NCI-H510A (cell line): ENCODE data around the gene SPRYD3.
"Not testable (repeated sequence)": the region's sequence is repeated elsewhere in the genome, so short reads cannot be mapped to it uniquely, and the experiment has no call there.

Source experiments
- DNase-seq: peaks from one replicate; lab custom pipeline; 2025; lab: John Stamatoyannopoulos, UW

Gene SPRYD3

GRCh38 chr12:53101931-53102781, 23.0 kb upstream of the SPRYD3 start:
- DNase-seq = no peak

GRCh38 chr12:53101266-53101665, 22.1 kb upstream of the SPRYD3 start:
- no peak for DNase-seq

- DNase-seq = no peak
These were observed 21.4 kb upstream of the SPRYD3 start for GRCh38 chr12:53100466-53101151.

- DNase-seq = peak; percentile 46
These were observed 20.1 kb upstream of the SPRYD3 start for GRCh38 chr12:53099071-53099882.

GRCh38 chr12:53098354-53098981, 19.3 kb upstream of the SPRYD3 start:
- no peak for DNase-seq

- peak; percentile 60 for DNase-seq
These were observed 18.6 kb upstream of the SPRYD3 start, which contains the start of gene IGFBP6 for GRCh38 chr12:53097564-53098353. TSS of gene IGFBP6 (plus strand) at chr12:53097667. CDS start at chr12:53097718, 51 bp downstream.

GRCh38 chr12:53097207-53097563, 18.0 kb upstream of the SPRYD3 start:
- DNase-seq = no peak

- DNase-seq = no peak
These were observed 17.6 kb upstream of the SPRYD3 start for GRCh38 chr12:53096759-53097158.

GRCh38 chr12:53096089-53096741, 17.0 kb upstream of the SPRYD3 start:
- no peak for DNase-seq

GRCh38 chr12:53095596-53095895, 16.4 kb upstream of the SPRYD3 start:
- not testable (repeated sequence) for DNase-seq

GRCh38 chr12:53094796-53095595, 15.8 kb upstream of the SPRYD3 start:
- not testable (repeated sequence) for DNase-seq

GRCh38 chr12:53094394-53094787, 15.2 kb upstream of the SPRYD3 start:
- no peak for DNase-seq

GRCh38 chr12:53093777-53094393, 14.7 kb upstream of the SPRYD3 start:
- DNase-seq = no peak

- DNase-seq = no peak
These were observed 12.6 kb upstream of the SPRYD3 start for GRCh38 chr12:53091756-53092155.

- no peak for DNase-seq
These were observed 11.4 kb upstream of the SPRYD3 start for GRCh38 chr12:53090554-53090953.

GRCh38 chr12:53090105-53090504, 10.9 kb upstream of the SPRYD3 start:
- DNase-seq = no peak

- no peak for DNase-seq
These were observed 7.2 kb upstream of the SPRYD3 start for GRCh38 chr12:53086361-53086760.

- DNase-seq = no peak
These were observed 3.5 kb upstream of the SPRYD3 start for GRCh38 chr12:53082637-53083175.
